ENCODE data around the gene TNFRSF21. TPM values are rescaled to one million over a fixed set of nuclear protein-coding genes. Genes with fewer than 3 reads are reported as not detected.

Gene TNFRSF21
- total RNA-seq, 2 donors from 2014 or later: 24.6 to 26.0 TPM

DNA sequence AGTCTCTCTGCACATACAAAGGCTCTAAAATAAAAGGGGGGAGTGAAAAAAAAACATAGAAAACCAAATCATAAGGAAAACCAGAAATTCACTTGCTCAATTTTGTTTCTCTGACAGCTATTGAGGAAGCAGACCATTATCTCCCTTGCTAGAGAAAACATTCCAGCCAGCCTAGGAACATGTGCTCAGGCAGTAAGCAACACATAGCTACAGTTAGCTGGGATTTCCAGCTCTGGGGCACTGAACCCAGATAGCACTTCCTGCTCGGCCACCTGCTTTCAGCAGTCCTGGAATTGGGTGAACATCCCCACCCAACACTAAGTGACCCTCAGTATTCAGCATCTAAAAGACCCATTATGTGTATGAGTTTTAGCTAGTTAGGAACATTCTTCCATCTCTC lies 61.3 kb downstream of the TNFRSF21 start:
- TF ChIP-seq, protein P1, sequence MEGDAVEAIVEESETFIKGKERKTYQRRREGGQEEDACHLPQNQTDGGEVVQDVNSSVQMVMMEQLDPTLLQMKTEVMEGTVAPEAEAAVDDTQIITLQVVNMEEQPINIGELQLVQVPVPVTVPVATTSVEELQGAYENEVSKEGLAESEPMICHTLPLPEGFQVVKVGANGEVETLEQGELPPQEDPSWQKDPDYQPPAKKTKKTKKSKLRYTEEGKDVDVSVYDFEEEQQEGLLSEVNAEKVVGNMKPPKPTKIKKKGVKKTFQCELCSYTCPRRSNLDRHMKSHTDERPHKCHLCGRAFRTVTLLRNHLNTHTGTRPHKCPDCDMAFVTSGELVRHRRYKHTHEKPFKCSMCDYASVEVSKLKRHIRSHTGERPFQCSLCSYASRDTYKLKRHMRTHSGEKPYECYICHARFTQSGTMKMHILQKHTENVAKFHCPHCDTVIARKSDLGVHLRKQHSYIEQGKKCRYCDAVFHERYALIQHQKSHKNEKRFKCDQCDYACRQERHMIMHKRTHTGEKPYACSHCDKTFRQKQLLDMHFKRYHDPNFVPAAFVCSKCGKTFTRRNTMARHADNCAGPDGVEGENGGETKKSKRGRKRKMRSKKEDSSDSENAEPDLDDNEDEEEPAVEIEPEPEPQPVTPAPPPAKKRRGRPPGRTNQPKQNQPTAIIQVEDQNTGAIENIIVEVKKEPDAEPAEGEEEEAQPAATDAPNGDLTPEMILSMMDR (IDR thresholded peaks at IDR 0.05): no peak
- no peak for TF ChIP-seq POLR2A (IDR thresholded peaks at IDR 0.05)
- intact Hi-C loops (cut with DNase I): no loop called here
- H3K9me3 ChIP-seq: no peaks in the 10 kb centered on the region
- H3K27ac ChIP-seq: no peak overlapping the region
- 70 to 85% methylated on average over 1 of the region's 1 CpG for WGBS, 2 donors
- no peak overlapping the region for H3K4me3 ChIP-seq
- peaks cover 9% of the 10 kb centered on the region for H3K4me1 ChIP-seq
- no peaks in the 10 kb centered on the region for H3K36me3 ChIP-seq (replicated peaks in 1 of 2; ENCODE audit: insufficient read depth in 1 of 2, low read depth in 2 of 2)
- ATAC-seq (no peak), DNase-seq (no peak)
- no peaks in the 10 kb centered on the region for H3K27me3 ChIP-seq

DNA sequence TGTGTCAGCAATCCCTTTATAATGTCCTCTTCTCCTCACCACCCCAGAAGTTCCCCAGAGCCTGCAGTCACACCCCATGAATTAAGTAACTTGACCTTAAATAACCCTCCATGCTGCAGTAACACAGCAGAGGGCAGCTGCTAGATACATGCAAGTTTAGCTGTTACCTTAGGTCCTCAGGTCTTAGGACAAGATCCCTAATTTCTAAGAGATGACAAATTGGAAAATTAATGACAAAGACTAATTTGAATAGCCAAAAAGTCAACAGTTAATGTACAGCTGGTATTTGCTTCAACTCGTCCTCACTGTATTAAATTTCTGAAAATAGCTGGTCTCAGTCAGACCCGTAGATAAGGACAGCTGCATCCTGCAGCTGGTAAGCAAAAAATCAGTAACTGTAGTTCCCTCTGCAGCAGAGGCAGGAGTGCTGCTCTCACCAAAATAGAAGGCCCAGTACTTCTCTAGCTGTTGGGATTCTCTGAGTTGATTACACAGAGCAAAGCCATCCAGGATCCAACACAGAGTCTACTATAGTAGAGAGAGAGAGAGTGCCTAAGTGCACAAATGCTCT lies 62.4 kb downstream of the TNFRSF21 start:
- Histone ChIP-seq H3K27ac (peak overlapping the region in 2 of 4 donors; percentile 18 to 44), H3K9me3 (no peaks in the 10 kb centered on the region), H3K27me3 (no peaks in the 10 kb centered on the region), H3K4me3 (no peak overlapping the region), H3K4me1 (peaks cover 15% of the 10 kb centered on the region), H3K36me3 (replicated peaks in 1 of 2; ENCODE audit: insufficient read depth in 1 of 2, low read depth in 2 of 2) (no peaks in the 10 kb centered on the region)
- DNase-seq (peak in 1 of 4 donors; percentile 39), ATAC-seq (peak; percentile 7)
- intact Hi-C loops (cut with DNase I): no loop called here
- WGBS, 2 donors: 23 to 30% methylated on average over 2 of the region's 2 CpGs
- TF ChIP-seq POLR2A (IDR thresholded peaks at IDR 0.05): no peak
- TF ChIP-seq, protein P1 (IDR thresholded peaks at IDR 0.05): no peak

DNA sequence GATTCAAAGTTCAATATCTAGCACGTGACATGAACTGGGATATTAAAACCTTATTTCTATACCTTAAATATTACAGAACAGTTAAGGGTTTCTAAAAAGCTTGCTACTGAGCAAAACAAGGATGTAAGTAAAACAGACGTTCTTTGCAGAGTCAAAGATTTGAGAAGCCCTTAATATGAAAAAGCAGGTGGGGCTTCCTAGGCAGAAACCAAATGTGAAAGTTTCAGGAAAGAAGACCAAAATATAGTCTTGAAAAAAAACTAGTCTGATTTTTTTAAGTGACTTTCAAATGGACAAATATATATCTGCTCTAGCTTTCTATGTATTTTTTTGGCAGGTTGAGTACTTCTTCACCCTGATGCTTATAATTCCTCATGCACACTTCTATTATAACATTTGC lies 63.2 kb downstream of the TNFRSF21 start:
- DNase-seq: no peak
- H3K36me3 ChIP-seq (replicated peaks in 1 of 2; ENCODE audit: insufficient read depth in 1 of 2, low read depth in 2 of 2): no peaks in the 10 kb centered on the region
- H3K4me1 ChIP-seq: peaks cover 22% of the 10 kb centered on the region
- no peak for ATAC-seq
- peak overlapping the region in 2 of 4 donors; percentile 3 to 44 for H3K27ac ChIP-seq
- intact Hi-C loops (cut with DNase I): no loop called here
- no peak for TF ChIP-seq POLR2A (IDR thresholded peaks at IDR 0.05)
- no peaks in the 10 kb centered on the region for H3K27me3 ChIP-seq
- WGBS, 2 donors: 56 to 70% methylated on average over 2 of the region's 2 CpGs
- H3K9me3 ChIP-seq: no peaks in the 10 kb centered on the region
- no peak overlapping the region for H3K4me3 ChIP-seq

DNA sequence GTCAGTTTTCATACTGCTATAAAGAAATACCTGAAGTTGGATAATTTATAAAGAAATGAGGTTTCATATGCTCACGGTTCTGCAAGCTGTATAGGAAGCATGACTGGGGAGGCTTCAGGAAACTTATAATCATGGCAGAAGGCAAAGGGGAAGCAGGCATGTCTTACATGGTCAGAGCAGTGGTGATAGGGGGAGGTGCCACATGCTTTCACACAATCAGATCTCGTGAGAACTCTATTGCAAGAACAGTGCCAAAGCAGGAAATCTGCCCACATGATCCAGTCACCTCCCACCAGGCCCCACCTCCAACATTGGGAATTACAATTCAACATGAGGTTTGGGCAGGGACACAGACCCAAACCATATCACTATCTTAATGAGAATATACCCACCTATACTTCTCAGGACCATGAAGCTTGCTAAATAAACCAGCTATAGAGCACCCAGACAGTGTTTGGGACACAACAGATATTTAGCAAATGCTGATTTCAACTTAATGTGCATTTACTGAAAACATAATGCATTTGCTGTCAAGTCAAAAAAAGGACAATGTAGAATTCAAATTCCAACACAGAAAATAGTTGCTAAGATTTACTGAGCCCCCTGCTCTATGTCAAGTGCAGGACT lies 63.8 kb downstream of the TNFRSF21 start:
- ATAC-seq (no peak), DNase-seq (peak in 1 of 4 donors; percentile 24)
- Histone ChIP-seq H3K4me1 (peaks cover 22% of the 10 kb centered on the region), H3K36me3 (replicated peaks in 1 of 2; ENCODE audit: insufficient read depth in 1 of 2, low read depth in 2 of 2) (no peaks in the 10 kb centered on the region), H3K27ac (peak overlapping the region in 1 of 4 donors; percentile 3), H3K9me3 (no peaks in the 10 kb centered on the region), H3K27me3 (no peaks in the 10 kb centered on the region), H3K4me3 (no peak overlapping the region)
- TF ChIP-seq, protein P1 (IDR thresholded peaks at IDR 0.05): no peak
- intact Hi-C loops (cut with DNase I): no loop called here
- WGBS, 2 donors: 47 to 55% methylated on average over 2 of the region's 2 CpGs

DNA sequence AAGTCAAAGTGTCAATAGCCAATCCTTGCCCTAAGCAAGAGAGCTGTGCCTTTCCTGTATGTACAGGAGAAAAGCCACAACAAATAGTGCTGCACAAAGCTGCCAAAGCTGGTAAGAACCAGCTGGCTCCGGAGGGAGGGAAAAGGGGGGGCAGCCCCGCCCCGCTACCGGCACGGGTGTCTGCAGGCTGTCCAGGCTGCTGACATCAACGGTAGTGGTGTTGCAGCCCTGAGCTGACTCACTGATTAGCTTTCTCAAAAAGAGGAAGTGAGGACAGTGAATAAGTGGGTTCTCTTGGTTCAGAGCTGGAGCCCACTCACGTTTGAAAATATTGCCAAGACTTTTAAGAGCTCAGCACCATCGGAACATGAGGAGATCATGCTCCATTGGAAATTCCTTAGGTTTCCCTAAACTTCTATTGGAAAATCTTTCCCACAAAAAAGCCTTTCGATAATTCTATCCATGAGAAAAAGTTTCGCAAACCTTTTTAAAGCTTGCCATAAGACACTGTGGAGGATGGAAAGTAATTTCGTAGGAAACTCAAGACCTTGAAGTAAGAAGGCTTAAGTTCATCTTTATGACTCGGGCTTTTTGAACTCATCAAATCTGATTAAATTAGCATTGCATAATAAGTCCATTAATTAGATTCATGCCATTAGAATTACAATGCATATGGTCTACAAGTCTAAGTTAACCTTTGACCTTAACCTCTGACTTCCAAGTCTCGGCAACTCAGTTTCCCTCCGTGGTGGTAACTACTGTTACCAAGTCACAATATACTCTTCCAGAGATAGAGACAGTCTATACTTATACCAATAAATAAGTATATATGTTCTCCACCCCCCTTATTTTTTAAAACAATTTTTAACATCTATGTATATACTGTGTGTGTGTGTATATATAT lies 67.0 kb downstream of the TNFRSF21 start:
- Histone ChIP-seq H3K27me3 (no peaks in the 10 kb centered on the region), H3K9me3 (no peaks in the 10 kb centered on the region), H3K4me1 (peaks cover 29% of the 10 kb centered on the region), H3K4me3 (no peak overlapping the region), H3K27ac (peak overlapping the region; percentile 37 to 78 (median 52)), H3K36me3 (replicated peaks in 1 of 2; ENCODE audit: insufficient read depth in 1 of 2, low read depth in 2 of 2) (no peaks in the 10 kb centered on the region)
- ATAC-seq (peak; percentile 96), DNase-seq (peak; percentile 90 to 95 (median 94))
- TF ChIP-seq, protein P1 (IDR thresholded peaks at IDR 0.05): no peak
- no peak for TF ChIP-seq POLR2A (IDR thresholded peaks at IDR 0.05)
- WGBS, 2 donors: 35 to 40% methylated on average over 14 of the region's 14 CpGs
- intact Hi-C loops (cut with DNase I): no loop called here

Data from body of pancreas (tissue), 4 donors.